Natural killer cell (primary cell): Measurements from ENCODE around the gene FRY. TPM values are rescaled to one million over a fixed set of nuclear protein-coding genes. Genes with fewer than 3 reads are reported as not detected.

ENCODE experiments used
- ATAC-seq, 3 donors: fragments of 150-1000 bp in 2 of 3; fragments of 200-7000 bp in 1 of 3; cut with Tn5 transposase; 1 replicate in 1 of 3; 2 replicates in 2 of 3; pipeline ENCODE4 v1.10.0; 2021; ENCODE audit warnings: mild to moderate bottlenecking in 2 of 3, moderate library complexity in 2 of 3
- DNase-seq, 2 donors: peaks; one replicate each; pipeline versions ENCODE4 v3.0.0 to v3.0.0-alpha.2; 2013 to 2021; ENCODE audit warnings: mixed read lengths in 1 of 2
- H3K27ac ChIP-seq: one replicate; pipeline ENCODE4 v1.5.1; 2013; ENCODE audit warnings: mild to moderate bottlenecking, low read length
- H3K27me3 ChIP-seq: one replicate; pipeline ENCODE4 v1.6.1; 2013; ENCODE audit warnings: low read length; ENCODE audit not compliant: control insufficient read depth, insufficient read depth
- H3K36me3 ChIP-seq: one replicate; pipeline ENCODE4 v1.6.1; 2013; ENCODE audit warnings: low read length; ENCODE audit not compliant: control insufficient read depth, insufficient read depth
- H3K4me1 ChIP-seq: one replicate; pipeline ENCODE4 v1.6.1; 2013; ENCODE audit warnings: low read length; ENCODE audit not compliant: control insufficient read depth, insufficient read depth
- H3K4me3 ChIP-seq: one replicate; pipeline ENCODE4 v1.5.1; 2013; ENCODE audit warnings: low read length
- H3K9me3 ChIP-seq: one replicate; pipeline ENCODE4 v1.6.1; 2013; ENCODE audit warnings: low read length; ENCODE audit not compliant: control insufficient read depth, insufficient read depth
- H3K27ac Mint-ChIP-seq, 2 donors: one replicate each; pipeline ENCODE4 v1.8.0; 2022; ENCODE audit warnings: mild to moderate bottlenecking in 2 of 2, mixed read lengths in 2 of 2, moderate library complexity in 1 of 2
- H3K27me3 Mint-ChIP-seq, 2 donors: one replicate each; pipeline ENCODE4 v1.8.0; 2022; ENCODE audit warnings: low read depth in 2 of 2, mixed read lengths in 2 of 2
- H3K36me3 Mint-ChIP-seq: one replicate; pipeline ENCODE4 v1.8.0; 2022; ENCODE audit warnings: mixed read lengths
- H3K4me1 Mint-ChIP-seq, 2 donors: one replicate each; pipeline ENCODE4 v1.8.0; 2022; ENCODE audit warnings: mixed read lengths in 2 of 2
- H3K4me3 Mint-ChIP-seq: one replicate; pipeline ENCODE4 v1.8.0; 2022; ENCODE audit warnings: mild to moderate bottlenecking, moderate library complexity, mixed read lengths
- H3K9me3 Mint-ChIP-seq, 2 donors: one replicate each; pipeline ENCODE4 v1.8.0; 2022; ENCODE audit warnings: mixed read lengths in 2 of 2
- WGBS: methylation state at CpG from one replicate; pipeline ENCODE4 v1.1.7; 2013; ENCODE audit warnings: missing lambda C conversion rate; ENCODE audit not compliant: insufficient coverage; 5-methylcytosine and 5-hydroxymethylcytosine counted together
- intact Hi-C: fragments of 100-400 bp; cut with micrococcal nuclease; formaldehyde crosslinking; loops from one replicate; pipeline ENCODE4 v1.14.2; 2022
- total RNA-seq, 4 donors: library from RNA; stranded (reverse); fragments of 120-200 nt in 1 of 4; gene quantifications; one replicate each; pipeline versions ENCODE4 v1.2.3 to v1.2.4, GENCODE V29; 2013 to 2022
- TF ChIP-seq, protein P1 (sequence below): fragments of 200-600 bp; IDR thresholded peaks from one replicate; pipeline ENCODE4 v1.8.0; 2022; ENCODE audit warnings: antibody characterized with exemption

FRY gene
- total RNA-seq, 3 donors from 2014 or later (not counting 1 experiment from before 2014, with no cell fraction given), result 25.1 to 52.1 (median 27.4) TPM

DNA sequence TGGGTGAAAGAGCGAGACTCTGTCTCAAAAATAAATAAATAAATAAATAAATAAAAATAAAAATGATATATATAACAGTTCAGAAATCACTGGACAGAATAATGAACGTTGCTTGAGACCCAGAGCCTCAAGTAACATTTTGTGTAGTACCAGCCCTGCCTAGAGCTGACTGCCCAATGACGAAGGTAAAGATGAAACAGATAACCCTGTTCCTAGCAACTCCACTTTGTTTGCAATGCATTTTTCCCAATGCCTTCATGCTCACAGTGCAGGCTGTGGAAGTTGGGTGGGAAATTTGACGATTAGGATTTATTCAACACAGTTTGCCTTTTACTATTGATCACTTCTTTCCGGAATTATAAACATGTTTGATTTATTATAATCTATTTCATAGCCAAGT, 22.2 kb upstream of the FRY start:
- ATAC-seq, result no peak
- WGBS, result 84% methylated on average over 2 of the region's 5 CpGs

DNA sequence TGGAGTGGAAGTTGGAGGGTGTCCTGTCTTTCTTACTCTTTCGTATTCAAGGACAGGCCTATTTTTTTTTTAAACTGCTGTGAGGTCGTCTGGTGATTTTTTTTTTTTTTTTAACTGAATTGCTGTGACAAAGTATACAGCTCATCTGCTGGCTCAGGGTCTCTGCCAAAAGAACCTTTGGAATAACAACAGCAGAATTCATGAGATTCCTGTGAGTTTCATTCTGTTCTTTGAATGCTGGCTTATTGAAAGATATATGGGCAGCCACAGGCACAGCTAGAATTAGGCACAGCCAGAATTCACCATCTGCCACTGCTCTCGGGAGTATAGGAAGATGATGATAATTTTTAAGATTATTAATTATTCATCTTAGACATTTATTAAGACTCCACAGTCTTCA, 21.4 kb upstream of the FRY start:
- intact Hi-C loops, result no loop called here
- ATAC-seq (no peak), DNase-seq (no peak)
- Histone ChIP-seq H3K36me3 (no peaks in the 10 kb centered on the region), H3K27me3 (no peaks in the 10 kb centered on the region), H3K4me3 (no peak overlapping the region), H3K27ac (no peak overlapping the region), H3K4me1 (no peaks in the 10 kb centered on the region), H3K9me3 (no peaks in the 10 kb centered on the region)
- no peak overlapping the region for H3K4me3 Mint-ChIP-seq
- peaks cover 0 to 5% of the 10 kb centered on the region in 2 donors for H3K4me1 Mint-ChIP-seq
- no peaks in the 10 kb centered on the region for H3K9me3 Mint-ChIP-seq
- H3K27me3 Mint-ChIP-seq, result peaks cover 0 to 3% of the 10 kb centered on the region in 2 donors
- H3K27ac Mint-ChIP-seq, result no peak overlapping the region
- WGBS, result 90% methylated on average over 2 of the region's 3 CpGs
- H3K36me3 Mint-ChIP-seq, result no peaks in the 10 kb centered on the region
- TF ChIP-seq, protein P1, sequence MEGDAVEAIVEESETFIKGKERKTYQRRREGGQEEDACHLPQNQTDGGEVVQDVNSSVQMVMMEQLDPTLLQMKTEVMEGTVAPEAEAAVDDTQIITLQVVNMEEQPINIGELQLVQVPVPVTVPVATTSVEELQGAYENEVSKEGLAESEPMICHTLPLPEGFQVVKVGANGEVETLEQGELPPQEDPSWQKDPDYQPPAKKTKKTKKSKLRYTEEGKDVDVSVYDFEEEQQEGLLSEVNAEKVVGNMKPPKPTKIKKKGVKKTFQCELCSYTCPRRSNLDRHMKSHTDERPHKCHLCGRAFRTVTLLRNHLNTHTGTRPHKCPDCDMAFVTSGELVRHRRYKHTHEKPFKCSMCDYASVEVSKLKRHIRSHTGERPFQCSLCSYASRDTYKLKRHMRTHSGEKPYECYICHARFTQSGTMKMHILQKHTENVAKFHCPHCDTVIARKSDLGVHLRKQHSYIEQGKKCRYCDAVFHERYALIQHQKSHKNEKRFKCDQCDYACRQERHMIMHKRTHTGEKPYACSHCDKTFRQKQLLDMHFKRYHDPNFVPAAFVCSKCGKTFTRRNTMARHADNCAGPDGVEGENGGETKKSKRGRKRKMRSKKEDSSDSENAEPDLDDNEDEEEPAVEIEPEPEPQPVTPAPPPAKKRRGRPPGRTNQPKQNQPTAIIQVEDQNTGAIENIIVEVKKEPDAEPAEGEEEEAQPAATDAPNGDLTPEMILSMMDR, result no peak

More for the DNA sequence above, 22.2 kb upstream of the FRY start:
- H3K27me3 ChIP-seq, result no peaks in the 10 kb centered on the region
- Mint-ChIP-seq H3K4me1 (peaks cover 0 to 5% of the 10 kb centered on the region in 2 donors), H3K9me3 (no peaks in the 10 kb centered on the region), H3K4me3 (no peak overlapping the region), H3K27ac (no peak overlapping the region), H3K36me3 (no peaks in the 10 kb centered on the region), H3K27me3 (peaks cover 0 to 3% of the 10 kb centered on the region in 2 donors)
- no peak overlapping the region for H3K27ac ChIP-seq
- H3K4me3 ChIP-seq, result no peak overlapping the region
- intact Hi-C loops, result no loop called here
- H3K9me3 ChIP-seq, result no peaks in the 10 kb centered on the region
- H3K4me1 ChIP-seq, result no peaks in the 10 kb centered on the region
- no peak for DNase-seq
- TF ChIP-seq, protein P1, result no peak
- H3K36me3 ChIP-seq, result no peaks in the 10 kb centered on the region

DNA sequence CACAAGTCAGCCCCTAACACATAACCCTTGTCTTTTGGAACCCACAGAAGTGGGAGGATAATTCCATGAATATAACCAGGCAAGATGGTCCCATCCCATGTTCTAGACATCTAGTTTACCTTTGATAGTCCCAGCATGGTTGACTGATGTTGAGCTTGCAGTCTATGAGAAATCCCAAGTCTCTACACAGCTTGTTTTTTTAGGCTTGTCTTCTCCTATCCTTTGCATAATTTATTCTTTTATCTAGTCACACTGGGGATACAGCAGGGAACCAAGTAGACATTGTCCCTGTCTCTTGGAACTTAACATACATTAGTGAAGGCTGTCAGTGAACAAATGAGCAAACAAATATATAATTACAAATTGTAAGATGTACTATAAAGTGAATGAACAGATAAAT, 19.6 kb upstream of the FRY start:
- no peaks in the 10 kb centered on the region for H3K9me3 Mint-ChIP-seq
- intact Hi-C loops, result no loop called here
- H3K4me3 ChIP-seq, result no peak overlapping the region
- H3K27me3 ChIP-seq, result no peaks in the 10 kb centered on the region
- H3K36me3 ChIP-seq, result no peaks in the 10 kb centered on the region
- no peaks in the 10 kb centered on the region for H3K36me3 Mint-ChIP-seq
- ATAC-seq (no peak), DNase-seq (no peak)
- peaks cover 0 to 5% of the 10 kb centered on the region in 2 donors for H3K4me1 Mint-ChIP-seq
- no peaks in the 10 kb centered on the region for H3K9me3 ChIP-seq
- TF ChIP-seq, protein P1, result no peak
- no peak overlapping the region for H3K27ac Mint-ChIP-seq
- H3K4me1 ChIP-seq, result no peaks in the 10 kb centered on the region
- H3K27ac ChIP-seq, result no peak overlapping the region
- peaks cover 0 to 3% of the 10 kb centered on the region in 2 donors for H3K27me3 Mint-ChIP-seq
- no peak overlapping the region for H3K4me3 Mint-ChIP-seq

DNA sequence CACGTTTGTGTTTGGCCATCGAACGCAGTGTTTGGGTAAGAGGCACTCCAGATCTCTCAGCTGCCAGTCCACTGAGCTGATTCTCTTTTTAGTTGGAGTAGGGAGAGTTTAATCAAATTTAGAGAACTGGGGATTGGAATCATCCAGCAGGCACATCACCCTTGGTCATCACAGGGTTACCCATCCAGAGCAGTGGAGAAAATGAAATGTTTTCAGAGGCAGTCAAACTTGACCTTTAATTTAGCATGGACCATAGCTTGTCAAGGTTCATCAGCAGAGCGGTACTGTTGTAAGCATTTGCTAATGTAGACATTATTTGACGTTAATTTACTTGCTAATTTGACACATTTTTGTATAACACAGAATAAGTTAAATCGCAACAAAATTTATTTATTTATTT, 18.4 kb upstream of the FRY start:
- no peak overlapping the region for H3K27ac ChIP-seq
- Mint-ChIP-seq H3K9me3 (no peaks in the 10 kb centered on the region), H3K4me1 (no peaks in the 10 kb centered on the region), H3K27ac (no peak overlapping the region), H3K36me3 (no peaks in the 10 kb centered on the region), H3K4me3 (no peak overlapping the region), H3K27me3 (no peaks in the 10 kb centered on the region)
- intact Hi-C loops, result no loop called here
- no peak for DNase-seq
- no peaks in the 10 kb centered on the region for H3K36me3 ChIP-seq
- TF ChIP-seq, protein P1, result no peak
- H3K4me3 ChIP-seq, result no peak overlapping the region
- H3K27me3 ChIP-seq, result no peaks in the 10 kb centered on the region
- no peaks in the 10 kb centered on the region for H3K9me3 ChIP-seq
- 91% methylated on average over 4 of the region's 6 CpGs for WGBS
- no peaks in the 10 kb centered on the region for H3K4me1 ChIP-seq
- no peak for ATAC-seq
